Measurements from ENCODE around the gene AP2S1.
A peak's percentile ranks its signal among the peaks of the same experiment; 100 is the strongest.

The AP2S1 gene

GRCh38 chr19:46847528-46847927 is 3.1 kb downstream of the AP2S1 start:
- DNase-seq (ENCODE audit: low read depth): no peak
- H3K4me3 ChIP-seq (ENCODE audit: low read depth, low read length): no peak overlapping the region
- TF ChIP-seq CTCF (IDR thresholded peaks at IDR 0.05; ENCODE audit: low read depth, low read length, missing control alignments): no peak

GRCh38 chr19:46845959-46846459 is 4.6 kb downstream of the AP2S1 start:
- DNase-seq (ENCODE audit: low read depth): no peak
- no peak overlapping the region for H3K4me3 ChIP-seq (ENCODE audit: low read depth, low read length)
- no peak for TF ChIP-seq CTCF (IDR thresholded peaks at IDR 0.05; ENCODE audit: low read depth, low read length, missing control alignments)

- no peak overlapping the region for H3K4me3 ChIP-seq (ENCODE audit: low read depth, low read length)
- DNase-seq (ENCODE audit: low read depth): no peak
- no peak for TF ChIP-seq CTCF (IDR thresholded peaks at IDR 0.05; ENCODE audit: low read depth, low read length, missing control alignments)
These were observed 6.6 kb downstream of the AP2S1 start for GRCh38 chr19:46844067-46844489.

- no peak for DNase-seq (ENCODE audit: low read depth)
- TF ChIP-seq CTCF (IDR thresholded peaks at IDR 0.05; ENCODE audit: low read depth, low read length, missing control alignments): no peak
- no peak overlapping the region for H3K4me3 ChIP-seq (ENCODE audit: low read depth, low read length)
These were observed 7.9 kb downstream of the AP2S1 start for GRCh38 chr19:46842791-46843190.

GRCh38 chr19:46841458-46842083 is 9.1 kb downstream of the AP2S1 start:
- H3K4me3 ChIP-seq (ENCODE audit: low read depth, low read length): no peak overlapping the region
- TF ChIP-seq CTCF (IDR thresholded peaks at IDR 0.05; ENCODE audit: low read depth, low read length, missing control alignments): no peak
- DNase-seq (ENCODE audit: low read depth): no peak

GRCh38 chr19:46840498-46840942 is 10.1 kb downstream of the AP2S1 start:
- TF ChIP-seq CTCF (IDR thresholded peaks at IDR 0.05; ENCODE audit: low read depth, low read length, missing control alignments): peak; percentile 91
- no peak for DNase-seq (ENCODE audit: low read depth)
- H3K4me3 ChIP-seq (ENCODE audit: low read depth, low read length): no peak overlapping the region

Data from GM12864 (cell line).